GM18507 (cell line): ENCODE data around the gene C5.
"Not testable (repeated sequence)": the region's sequence is repeated elsewhere in the genome, so short reads cannot be mapped to it uniquely, and the experiment has no call there.

ENCODE experiments used
- DNase-seq: peaks from one replicate; pipeline ENCODE4 v3.0.0; 2011; ENCODE audit warnings: low read depth; ENCODE audit not compliant: insufficient read length; ENCODE audit errors: extremely low spot score
- FAIRE-seq: peaks from 2 replicates; lab custom pipeline; 2011; peaks lifted over from hg19 to GRCh38; lab: Jason Lieb, UNC

C5 gene

GRCh38 chr9:120989065-120989464 lies 61.0 kb downstream of the C5 start:
- DNase-seq (no peak), FAIRE-seq (no peak)

- peak; percentile 80 for FAIRE-seq
- DNase-seq = no peak
Measured at GRCh38 chr9:120985819-120986222, 64.3 kb downstream of the C5 start.

GRCh38 chr9:120983259-120983837 lies 66.7 kb downstream of the C5 start:
- DNase-seq (no peak), FAIRE-seq (no peak)

GRCh38 chr9:120982836-120983235 lies 67.2 kb downstream of the C5 start:
- no peak for FAIRE-seq

GRCh38 chr9:120980951-120981350 lies 69.1 kb downstream of the C5 start:
- no peak for DNase-seq
- no peak for FAIRE-seq

More at GRCh38 chr9:120982836-120983235, 67.2 kb downstream of the C5 start:
- DNase-seq = no peak

- FAIRE-seq = no peak
- DNase-seq = no peak
Measured at GRCh38 chr9:120979797-120980196, 70.3 kb downstream of the C5 start.

- FAIRE-seq (no peak), DNase-seq (no peak)
Measured at GRCh38 chr9:120978987-120979386, 71.1 kb downstream of the C5 start.

- FAIRE-seq (no peak), DNase-seq (no peak)
Measured at GRCh38 chr9:120977321-120977720, 72.8 kb downstream of the C5 start.

- DNase-seq (no peak), FAIRE-seq (no peak)
Measured at GRCh38 chr9:120974921-120975320, 75.2 kb downstream of the C5 start.

GRCh38 chr9:120974181-120974580 lies 75.9 kb downstream of the C5 start:
- no peak for DNase-seq
- FAIRE-seq = no peak

GRCh38 chr9:120971938-120972337 lies 78.1 kb downstream of the C5 start:
- FAIRE-seq (peak; percentile 36), DNase-seq (no peak)

GRCh38 chr9:120971471-120971870 lies 78.6 kb downstream of the C5 start:
- not testable (repeated sequence) for FAIRE-seq, DNase-seq

- FAIRE-seq (no peak), DNase-seq (no peak)
Measured at GRCh38 chr9:120970244-120970643, 79.8 kb downstream of the C5 start.

GRCh38 chr9:120966013-120966369 lies 84.1 kb downstream of the C5 start:
- no peak for FAIRE-seq
- no peak for DNase-seq

- FAIRE-seq = no peak
- DNase-seq = no peak
Measured at GRCh38 chr9:120965344-120966012, 84.6 kb downstream of the C5 start.

- FAIRE-seq (no peak), DNase-seq (no peak)
Measured at GRCh38 chr9:120961936-120962335, 88.1 kb downstream of the C5 start.

- DNase-seq = no peak
- no peak for FAIRE-seq
Measured at GRCh38 chr9:120960001-120960400, 90.1 kb downstream of the C5 start.

GRCh38 chr9:120956862-120957261 lies 93.2 kb downstream of the C5 start:
- no peak for FAIRE-seq

GRCh38 chr9:120951960-120952618 lies 98.0 kb downstream of the C5 start:
- FAIRE-seq = no peak
- DNase-seq = no peak

More at GRCh38 chr9:120956862-120957261, 93.2 kb downstream of the C5 start:
- no peak for DNase-seq

- no peak for DNase-seq
- peak; percentile 29 for FAIRE-seq
Measured at GRCh38 chr9:120950421-120951388, 99.4 kb downstream of the C5 start.
